Fibroblast of the aortic adventitia (primary cell): Measurements from ENCODE around the gene CLEC1B. TPM values are rescaled to one million over a fixed set of nuclear protein-coding genes. Genes with fewer than 3 reads are reported as not detected.

Source experiments
- DNase-seq: peaks from one replicate; pipeline ENCODE4 v3.0.0-alpha.2; 2010; ENCODE audit warnings: low read depth
- H3K4me3 ChIP-seq: 2 replicates; pipeline ENCODE4 v1.5.1; 2011; ENCODE audit warnings: low read depth, mild to moderate bottlenecking, control low read depth, low read length, moderate library complexity
- CTCF ChIP-seq: IDR thresholded peaks from 2 replicates; pipeline ENCODE4 v1.5.1; 2011; ENCODE audit warnings: mild to moderate bottlenecking, low read length, control low read depth, inconsistent platforms; ENCODE audit not compliant: insufficient read depth
- total RNA-seq: library from RNA; depleted of rRNA; stranded (reverse); fragments of >200 nt; gene quantifications from 2 replicates; pipeline ENCODE4 v1.2.3, GENCODE V29; 2012; ENCODE audit warnings: low replicate concordance

Gene CLEC1B
- total RNA-seq, result not detected in 2 replicates

GRCh38 chr12:9999016-9999415 is at the start of gene CLEC1B:
CLEC1B (minus strand) TSS chr12:9999121; CDS start chr12:9999100, 21 bp downstream.
- H3K4me3 ChIP-seq, result no peak within 1 kb of the TSS
- DNase-seq, result no peak
- no peak for TF ChIP-seq CTCF

- TF ChIP-seq CTCF, result no peak
- no peak overlapping the region for H3K4me3 ChIP-seq
- DNase-seq, result no peak
Measured at GRCh38 chr12:10048526-10048925, 49.6 kb upstream of the CLEC1B start.

GRCh38 chr12:10042167-10042566 is 43.2 kb upstream of the CLEC1B start:
- H3K4me3 ChIP-seq, result no peak overlapping the region
- TF ChIP-seq CTCF, result no peak
- DNase-seq, result no peak

GRCh38 chr12:10033783-10034545 is 35.0 kb upstream of the CLEC1B start:
- H3K4me3 ChIP-seq, result no peak overlapping the region
- no peak for TF ChIP-seq CTCF
- DNase-seq, result peak; percentile 9

- no peak overlapping the region for H3K4me3 ChIP-seq
- no peak for TF ChIP-seq CTCF
- DNase-seq, result peak; percentile 46
Measured at GRCh38 chr12:10031771-10032175, 32.9 kb upstream of the CLEC1B start.

- no peak for TF ChIP-seq CTCF
- DNase-seq, result no peak
- no peak overlapping the region for H3K4me3 ChIP-seq
Measured at GRCh38 chr12:10031321-10031720, 32.4 kb upstream of the CLEC1B start.

- H3K4me3 ChIP-seq, result no peak within 1 kb of the TSS
- no peak for DNase-seq
- TF ChIP-seq CTCF, result no peak
Measured at GRCh38 chr12:10030446-10030845, 31.5 kb upstream of the CLEC1B start, which contains the start of gene CLEC9A. CLEC9A (plus strand) TSS chr12:10030682; CDS start chr12:10052688, 22,006 bp downstream.
